ENCODE measurements around the gene CCDC15. TPM values are rescaled to one million over a fixed set of nuclear protein-coding genes. Genes with fewer than 3 reads are reported as not detected.

CCDC15 gene
- total RNA-seq, 1 experiment from 2014 or later: 2.8 TPM

GRCh38 chr11:125069796-125070195 is 115.8 kb downstream of the CCDC15 start:
- peak; percentile 24 for DNase-seq
- Mint-ChIP-seq H3K4me3 (no peak overlapping the region), H3K4me1 (peaks cover 16 to 22% of the 10 kb centered on the region in 2 experiments), H3K36me3 (ENCODE audit: insufficient read depth in 1 of 3, low read depth in 3 of 3) (no peaks in the 10 kb centered on the region), H3K27ac (no peak overlapping the region), H3K9me3 (no peaks in the 10 kb centered on the region), H3K27me3 (ENCODE audit: low read depth) (peaks cover 29% of the 10 kb centered on the region)
- Histone ChIP-seq H4K20me1 (ENCODE audit: control insufficient read depth, insufficient read depth, insufficient read length) (no peaks in the 10 kb centered on the region), H3K23ac (ENCODE audit: insufficient read length, low read depth, low read length) (no peak overlapping the region), H3K79me1 (ENCODE audit: insufficient read depth, low read depth, low read length, poor library complexity, severe bottlenecking) (no peaks in the 10 kb centered on the region), H3K9me3 (ENCODE audit: control insufficient read depth, low read depth, low read length) (no peaks in the 10 kb centered on the region), H3K27ac (ENCODE audit: insufficient read length, low read depth, low read length) (no peak overlapping the region), H3K27me3 (ENCODE audit: insufficient read depth, low read length) (no peaks in the 10 kb centered on the region), H3T11ph (ENCODE audit: low read length) (no peak overlapping the region), H2AK5ac (ENCODE audit: insufficient read length, low read length) (no peak overlapping the region), H3K18ac (ENCODE audit: insufficient read length, low read depth, low read length) (no peak overlapping the region), H2BK120ac (ENCODE audit: low read depth, low read length, poor library complexity, severe bottlenecking) (no peak overlapping the region), H4K91ac (ENCODE audit: insufficient read length, low read depth, low read length) (no peak overlapping the region), H3K79me2 (ENCODE audit: insufficient read depth, low read length) (no peaks in the 10 kb centered on the region), H4K5ac (ENCODE audit: insufficient read length, low read depth, low read length) (no peak overlapping the region), H3K4me2 (ENCODE audit: insufficient read depth, insufficient read length, low read length) (no peak overlapping the region), H2BK5ac (ENCODE audit: insufficient read length, low read length) (no peak overlapping the region), H2BK12ac (ENCODE audit: insufficient read length, low read depth, low read length) (no peak overlapping the region), H3K56ac (ENCODE audit: insufficient read length, low read depth, low read length) (no peak overlapping the region), H3K4me1 (ENCODE audit: insufficient read depth, low read length) (no peaks in the 10 kb centered on the region), H3K4ac (ENCODE audit: low read depth, low read length) (no peak overlapping the region), H2BK15ac (ENCODE audit: low read depth, low read length) (no peak overlapping the region), H3K9ac (ENCODE audit: extremely low read depth, insufficient read length, low read length) (no peak overlapping the region), H3K14ac (ENCODE audit: insufficient read depth, low read length) (no peak overlapping the region), H4K8ac (replicated peaks; ENCODE audit: insufficient read length, low read depth, low read length) (no peak overlapping the region), H2AFZ (ENCODE audit: low read length) (no peak overlapping the region), H2BK20ac (ENCODE audit: low read depth, low read length, poor library complexity, severe bottlenecking) (no peak overlapping the region), H3K23me2 (ENCODE audit: insufficient read length, low read depth, low read length, poor library complexity, severe bottlenecking) (no peaks in the 10 kb centered on the region)
- no peak for TF ChIP-seq CTCF (conservative IDR thresholded peaks at IDR 0.05)
- WGBS (ENCODE audit: extremely low coverage, insufficient read length, low lambda C conversion rate): no CpG with 5 or more reads among the region's 5 CpGs
